Endothelial cell of umbilical vein (primary cell): ENCODE results near the gene ENOX2. TPM values are rescaled to one million over a fixed set of nuclear protein-coding genes. Genes with fewer than 3 reads are reported as not detected.

Experiments used
- BruUV-seq: library from RNA; stranded (reverse); fragments of 400-500 nt; replicated peaks from 2 replicates; lab custom pipeline; 2021; lab: Mats Ljungman, UMichigan
- CTCF ChIA-PET: fragments of 300-600, 350-600 bp; sonication (Branson Sonifier 250); formaldehyde crosslinking; loops from one replicate; lab custom pipeline; 2021; ENCODE audit warnings: antibody characterized with exemption, inconsistent platforms; lab: Charles Lee
- POLR2A ChIA-PET: fragments of 300-600, 350-600 bp; sonication (Branson Sonifier 250); formaldehyde crosslinking; loops from one replicate; lab custom pipeline; 2021; ENCODE audit warnings: antibody characterized with exemption, inconsistent platforms; lab: Charles Lee
- DNase-seq: peaks from one replicate; pipeline ENCODE4 v3.0.0-alpha.2; 2011; ENCODE audit warnings: low read depth, low spot score
- FAIRE-seq: peaks from 2 replicates; lab custom pipeline; 2011; peaks lifted over from hg19 to GRCh38; lab: Jason Lieb, UNC
- H2AFZ ChIP-seq: 2 replicates; pipeline ENCODE4 v1.6.0; 2012; ENCODE audit warnings: low read depth, low read length, control low read depth, inconsistent platforms
- H3K27ac ChIP-seq: 2 replicates; pipeline ENCODE4 v1.5.1; 2011; ENCODE audit warnings: low read depth, mild to moderate bottlenecking, control low read depth, low read length, moderate library complexity; ENCODE audit not compliant: insufficient read depth
- H3K27me3 ChIP-seq, 2 experiments: 2 replicates each; pipeline versions ENCODE4 v1.6.0 to v1.6.1; 2011; ENCODE audit warnings: low read length in 2 of 2, mixed read lengths in 1 of 2; ENCODE audit not compliant: control insufficient read depth in 2 of 2, insufficient read depth in 2 of 2
- H3K36me3 ChIP-seq, 2 experiments: 2 replicates in 1 of 2; 3 replicates in 1 of 2; pipeline ENCODE4 v1.5.1; 2011; ENCODE audit warnings: low read length in 2 of 2, mild to moderate bottlenecking in 1 of 2, moderate library complexity in 1 of 2; ENCODE audit not compliant: control insufficient read depth in 2 of 2, insufficient read depth in 2 of 2; ENCODE audit errors: extremely low read depth in 1 of 2
- H3K4me1 ChIP-seq: 3 replicates; pipeline ENCODE4 v1.5.1; 2011; ENCODE audit warnings: mild to moderate bottlenecking, low read length; ENCODE audit not compliant: control insufficient read depth, insufficient read depth; ENCODE audit errors: extremely low read depth
- H3K4me2 ChIP-seq: 2 replicates; pipeline ENCODE4 v1.6.1; 2011; ENCODE audit warnings: low read length, control low read depth, mixed read lengths; ENCODE audit not compliant: insufficient read depth
- H3K4me3 ChIP-seq, 3 experiments: fragments of 200-600 bp in 1 of 3; sonication (generic), shearing (Covaris generic) in 1 of 3; replicated peaks in 1 of 3; 2 replicates each; pipeline ENCODE4 v1.5.1; 2011 to 2016; ENCODE audit warnings: control low read depth in 3 of 3, low read length in 3 of 3, mild to moderate bottlenecking in 2 of 3, inconsistent platforms in 1 of 3, low read depth in 1 of 3, moderate library complexity in 1 of 3; ENCODE audit not compliant: insufficient read depth in 1 of 3
- H3K79me2 ChIP-seq: 2 replicates; pipeline ENCODE4 v1.6.0; 2012; ENCODE audit warnings: low read length, inconsistent platforms; ENCODE audit not compliant: control insufficient read depth, insufficient read depth
- H3K9ac ChIP-seq: replicated peaks from 2 replicates; pipeline ENCODE3; 2011; ENCODE audit warnings: low read length, control low read depth; ENCODE audit not compliant: insufficient read depth; ENCODE audit errors: extremely low read depth
- H3K9me1 ChIP-seq: replicated peaks from 3 replicates; pipeline ENCODE4 v1.6.0; 2011; ENCODE audit warnings: mild to moderate bottlenecking, low read length; ENCODE audit not compliant: control insufficient read depth, insufficient read depth; ENCODE audit errors: extremely low read depth
- H3K9me3 ChIP-seq: replicated peaks from 2 replicates; pipeline ENCODE4 v1.5.1; 2012; ENCODE audit warnings: low read length, inconsistent platforms; ENCODE audit not compliant: control insufficient read depth, insufficient read depth
- H4K20me1 ChIP-seq: replicated peaks from 2 replicates; pipeline ENCODE3; 2011; ENCODE audit warnings: mild to moderate bottlenecking, low read length; ENCODE audit not compliant: control insufficient read depth, insufficient read depth; ENCODE audit errors: extremely low read depth
- EZH2 ChIP-seq: IDR thresholded peaks from 2 replicates; pipeline ENCODE4 v1.6.1; 2012; ENCODE audit warnings: borderline replicate concordance, low read depth, mild to moderate bottlenecking, moderate library complexity, low read length, inconsistent platforms; ENCODE audit not compliant: severe bottlenecking
- FOS ChIP-seq: IDR thresholded peaks from 2 replicates; pipeline ENCODE4 v1.6.1; 2011; ENCODE audit warnings: mild to moderate bottlenecking, low read length, moderate library complexity, borderline replicate concordance; ENCODE audit not compliant: insufficient read depth
- GATA2 ChIP-seq: IDR thresholded peaks from 2 replicates; pipeline ENCODE4 v1.7.0; 2011; ENCODE audit warnings: low read depth, mild to moderate bottlenecking, moderate library complexity, mixed read lengths, low read length; ENCODE audit not compliant: insufficient read length, insufficient read depth
- JUN ChIP-seq: IDR thresholded peaks from 2 replicates; pipeline ENCODE4 v1.6.1; 2011; ENCODE audit warnings: borderline replicate concordance, low read depth; ENCODE audit not compliant: insufficient read length, insufficient read depth
- MYC ChIP-seq: IDR thresholded peaks from one replicate; pipeline ENCODE4 v1.6.1; 2011; ENCODE audit warnings: mild to moderate bottlenecking, low read depth, low read length
- POLR2A ChIP-seq: IDR thresholded peaks from 2 replicates; pipeline ENCODE4 v1.6.1; 2012; ENCODE audit warnings: low read depth, mild to moderate bottlenecking, control low read depth, low read length
- POLR2AphosphoS5 ChIP-seq: IDR thresholded peaks from 2 replicates; pipeline ENCODE4 v1.6.1; 2012; ENCODE audit warnings: low read depth, mild to moderate bottlenecking, control low read depth, low read length, moderate library complexity; ENCODE audit not compliant: insufficient read depth
- dilution Hi-C: fragments of 300-500 bp; cut with MboI; formaldehyde crosslinking; loops from one replicate; pipeline ENCODE4 v1.15.0; 2019; ENCODE audit warnings: low sequenced_read_pairs; ENCODE audit not compliant: extremely low pct_ligation_motif_present
- intact Hi-C: fragments of 100-400 bp; cut with micrococcal nuclease; formaldehyde crosslinking; loops from one replicate; pipeline ENCODE4 v1.10.0; 2022
- polyA plus RNA-seq, 4 experiments: library from polyadenylated mRNA; depleted of rRNA in 3 of 4; stranded (reverse) in 3 of 4; unstranded in 1 of 4; fragments of >200 nt; gene quantifications; 2 replicates each; pipeline versions ENCODE4 v1.2.1 to v1.2.3, GENCODE V29; 2011 to 2012; ENCODE audit warnings: missing spikeins in 1 of 4
- total RNA-seq: library from RNA; stranded (reverse); gene quantifications from 2 replicates; pipeline ENCODE4 v1.2.3, GENCODE V29; 2021
- TF ChIP-seq, protein P1 (sequence below): IDR thresholded peaks from 2 replicates; pipeline ENCODE4 v1.6.1; 2011; ENCODE audit not compliant: insufficient read depth, insufficient read length
- TF ChIP-seq, protein P2 (sequence below), 2 donors: IDR thresholded peaks; 1 replicate in 1 of 2; 2 replicates in 1 of 2; pipeline ENCODE4 v1.5.1; 2011; ENCODE audit warnings: low read length in 2 of 2, mild to moderate bottlenecking in 2 of 2, moderate library complexity in 2 of 2, control low read depth in 1 of 2, inconsistent platforms in 1 of 2, low read depth in 1 of 2; ENCODE audit not compliant: insufficient read depth in 1 of 2; ENCODE audit errors: extremely low read depth in 1 of 2

Gene ENOX2
- total and polyA plus RNA-seq, 2 donors (not counting 3 experiments of a cell fraction or from before 2014, with no cell fraction given) = 5.5 to 13.1 TPM

DNA sequence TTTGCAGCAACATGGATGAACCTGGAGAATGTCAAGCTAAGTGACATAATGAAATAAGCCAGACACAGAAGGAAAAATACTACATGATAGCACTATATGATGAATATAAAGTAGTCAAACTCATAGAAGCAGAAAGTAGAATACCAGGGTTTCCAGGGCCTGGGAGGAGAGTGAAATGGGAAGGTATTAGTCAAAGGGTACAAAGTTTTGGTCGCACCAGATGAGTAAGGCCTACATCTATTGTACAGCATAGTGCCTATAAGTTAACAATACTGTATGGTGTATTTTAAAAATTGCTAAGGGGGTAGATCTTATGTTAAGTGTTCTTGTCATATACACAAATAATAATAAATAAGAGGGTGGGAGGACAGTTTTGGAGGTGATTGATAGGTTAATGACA, 41.5 kb downstream of the ENOX2 start:
- CTCF ChIA-PET = no interaction called here
- H3K4me1 ChIP-seq = no peaks in the 10 kb centered on the region
- intact Hi-C loops = no loop called here
- POLR2A ChIA-PET = no interaction called here
- H3K36me3 ChIP-seq = no peaks in the 10 kb centered on the region
- DNase-seq = no peak
- dilution Hi-C loops = no loop called here
- no peak overlapping the region for H3K4me2 ChIP-seq
- no peaks in the 10 kb centered on the region for H4K20me1 ChIP-seq
- H3K27ac ChIP-seq = no peak overlapping the region
- no peaks in the 10 kb centered on the region for H3K9me1 ChIP-seq
- no peak overlapping the region for H3K9ac ChIP-seq
- H3K9me3 ChIP-seq = no peaks in the 10 kb centered on the region
- TF ChIP-seq, protein P1, sequence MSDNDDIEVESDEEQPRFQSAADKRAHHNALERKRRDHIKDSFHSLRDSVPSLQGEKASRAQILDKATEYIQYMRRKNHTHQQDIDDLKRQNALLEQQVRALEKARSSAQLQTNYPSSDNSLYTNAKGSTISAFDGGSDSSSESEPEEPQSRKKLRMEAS = no peak
- TF ChIP-seq FOS = no peak
- no peak for TF ChIP-seq EZH2
- TF ChIP-seq GATA2 = no peak
- TF ChIP-seq POLR2AphosphoS5 = no peak
- TF ChIP-seq, protein P2, sequence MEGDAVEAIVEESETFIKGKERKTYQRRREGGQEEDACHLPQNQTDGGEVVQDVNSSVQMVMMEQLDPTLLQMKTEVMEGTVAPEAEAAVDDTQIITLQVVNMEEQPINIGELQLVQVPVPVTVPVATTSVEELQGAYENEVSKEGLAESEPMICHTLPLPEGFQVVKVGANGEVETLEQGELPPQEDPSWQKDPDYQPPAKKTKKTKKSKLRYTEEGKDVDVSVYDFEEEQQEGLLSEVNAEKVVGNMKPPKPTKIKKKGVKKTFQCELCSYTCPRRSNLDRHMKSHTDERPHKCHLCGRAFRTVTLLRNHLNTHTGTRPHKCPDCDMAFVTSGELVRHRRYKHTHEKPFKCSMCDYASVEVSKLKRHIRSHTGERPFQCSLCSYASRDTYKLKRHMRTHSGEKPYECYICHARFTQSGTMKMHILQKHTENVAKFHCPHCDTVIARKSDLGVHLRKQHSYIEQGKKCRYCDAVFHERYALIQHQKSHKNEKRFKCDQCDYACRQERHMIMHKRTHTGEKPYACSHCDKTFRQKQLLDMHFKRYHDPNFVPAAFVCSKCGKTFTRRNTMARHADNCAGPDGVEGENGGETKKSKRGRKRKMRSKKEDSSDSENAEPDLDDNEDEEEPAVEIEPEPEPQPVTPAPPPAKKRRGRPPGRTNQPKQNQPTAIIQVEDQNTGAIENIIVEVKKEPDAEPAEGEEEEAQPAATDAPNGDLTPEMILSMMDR (IDR thresholded peaks at IDR 0.05; ENCODE audit: extremely low read depth in 1 of 2, insufficient read depth in 1 of 2, low read depth in 1 of 2, low read length in 2 of 2) = no peak
- no peak for TF ChIP-seq MYC
- no peak for TF ChIP-seq POLR2A
- TF ChIP-seq JUN = no peak
- H3K79me2 ChIP-seq = no peaks in the 10 kb centered on the region
- no peak overlapping the region for H3K4me3 ChIP-seq
- no TSS peak for BruUV-seq
- no peak overlapping the region for H2AFZ ChIP-seq
- FAIRE-seq = no peak
- H3K27me3 ChIP-seq = no peaks in the 10 kb centered on the region
